Measurements from ENCODE around the gene NOL4L. TPM values are rescaled to one million over a fixed set of nuclear protein-coding genes. Genes with fewer than 3 reads are reported as not detected.

NOL4L gene
- total RNA-seq, 1 donor from 2014 or later, result 11.9 TPM

- Histone ChIP-seq H3K4me3 (no peak overlapping the region), H3K4me1 (peaks cover 41% of the 10 kb centered on the region), H3K4me2 (peak overlapping the region; percentile 62), H3K9ac (no peak overlapping the region), H2AFZ (replicated peaks) (no peak overlapping the region), H3K36me3 (no peaks in the 10 kb centered on the region), H4K20me1 (ENCODE audit: low read depth) (peaks cover 88% of the 10 kb centered on the region), H3K9me3 (ENCODE audit: low read depth) (no peaks in the 10 kb centered on the region), H3F3A (ENCODE audit: low read depth) (peaks cover 29% of the 10 kb centered on the region), H3K79me2 (ENCODE audit: low read depth) (peaks cover 64% of the 10 kb centered on the region), H3K27ac (peak overlapping the region; percentile 68), H3K27me3 (no peaks in the 10 kb centered on the region)
- Mint-ChIP-seq H3K36me3 (peaks cover 15% of the 10 kb centered on the region), H3K27me3 (ENCODE audit: insufficient read depth, low read depth) (peaks cover 11% of the 10 kb centered on the region), H3K4me3 (no peak overlapping the region), H3K9me3 (no peaks in the 10 kb centered on the region), H3K4me1 (peaks cover 68% of the 10 kb centered on the region), H3K27ac (no peak overlapping the region)
- no peak for DNase-seq (ENCODE audit: low spot score)
- TF ChIP-seq EZH2phosphoT487 (IDR thresholded peaks at IDR 0.05) (no peak), CTCF (IDR thresholded peaks at IDR 0.05) (no peak), EZH2 (IDR thresholded peaks at IDR 0.05) (no peak)
Observed at GRCh38 chr20:32474009-32474716, 111.0 kb downstream of the NOL4L start.

GRCh38 chr20:32473231-32474008 is 111.7 kb downstream of the NOL4L start:
- H3K4me1 Mint-ChIP-seq, result peaks cover 66% of the 10 kb centered on the region
- H3K4me3 Mint-ChIP-seq, result peak overlapping the region; percentile 68
- Histone ChIP-seq H3K4me2 (peak overlapping the region; percentile 30), H3K27me3 (no peaks in the 10 kb centered on the region), H3K4me1 (peaks cover 41% of the 10 kb centered on the region), H3K36me3 (no peaks in the 10 kb centered on the region), H3K4me3 (no peak overlapping the region), H4K20me1 (ENCODE audit: low read depth) (peaks cover 85% of the 10 kb centered on the region), H3K79me2 (ENCODE audit: low read depth) (peaks cover 63% of the 10 kb centered on the region), H3F3A (ENCODE audit: low read depth) (peaks cover 29% of the 10 kb centered on the region), H3K9me3 (ENCODE audit: low read depth) (no peaks in the 10 kb centered on the region), H3K27ac (peak overlapping the region; percentile 68), H2AFZ (replicated peaks) (no peak overlapping the region), H3K9ac (no peak overlapping the region)
- no peak for TF ChIP-seq EZH2phosphoT487 (IDR thresholded peaks at IDR 0.05)
- TF ChIP-seq CTCF (IDR thresholded peaks at IDR 0.05), result no peak
- TF ChIP-seq EZH2 (IDR thresholded peaks at IDR 0.05), result no peak
- peak; percentile 73 for DNase-seq (ENCODE audit: low spot score)
- peaks cover 9% of the 10 kb centered on the region for H3K27me3 Mint-ChIP-seq (ENCODE audit: insufficient read depth, low read depth)
- H3K27ac Mint-ChIP-seq, result peak overlapping the region; percentile 93
- H3K9me3 Mint-ChIP-seq, result no peaks in the 10 kb centered on the region
- H3K36me3 Mint-ChIP-seq, result peaks cover 15% of the 10 kb centered on the region

- peak overlapping the region; percentile 30 for H3K4me2 ChIP-seq
- H3K9ac ChIP-seq, result no peak overlapping the region
- H4K20me1 ChIP-seq (ENCODE audit: low read depth), result peaks cover 85% of the 10 kb centered on the region
- H3K4me3 Mint-ChIP-seq, result no peak overlapping the region
- H3K27me3 ChIP-seq, result no peaks in the 10 kb centered on the region
- no peak for TF ChIP-seq EZH2phosphoT487 (IDR thresholded peaks at IDR 0.05)
- no peak for TF ChIP-seq CTCF (IDR thresholded peaks at IDR 0.05)
- no peak for TF ChIP-seq EZH2 (IDR thresholded peaks at IDR 0.05)
- H3K36me3 Mint-ChIP-seq, result peaks cover 15% of the 10 kb centered on the region
- peaks cover 41% of the 10 kb centered on the region for H3K4me1 ChIP-seq
- peaks cover 9% of the 10 kb centered on the region for H3K27me3 Mint-ChIP-seq (ENCODE audit: insufficient read depth, low read depth)
- no peak for DNase-seq (ENCODE audit: low spot score)
- no peaks in the 10 kb centered on the region for H3K9me3 ChIP-seq (ENCODE audit: low read depth)
- H3K4me3 ChIP-seq, result no peak overlapping the region
- peaks cover 29% of the 10 kb centered on the region for H3F3A ChIP-seq (ENCODE audit: low read depth)
- peaks cover 58% of the 10 kb centered on the region for H3K79me2 ChIP-seq (ENCODE audit: low read depth)
- H3K27ac ChIP-seq, result peak overlapping the region; percentile 60
- H2AFZ ChIP-seq (replicated peaks), result no peak overlapping the region
- no peaks in the 10 kb centered on the region for H3K36me3 ChIP-seq
- H3K27ac Mint-ChIP-seq, result no peak overlapping the region
- H3K4me1 Mint-ChIP-seq, result peaks cover 61% of the 10 kb centered on the region
- no peaks in the 10 kb centered on the region for H3K9me3 Mint-ChIP-seq
Observed at GRCh38 chr20:32472581-32473207, 112.4 kb downstream of the NOL4L start.

All from neural progenitor cell (in vitro differentiated cells).